Measurements from ENCODE around the gene MIS18BP1. TPM values are rescaled to one million over a fixed set of nuclear protein-coding genes. Genes with fewer than 3 reads are reported as not detected.

Gene MIS18BP1
- total RNA-seq, 4 donors from 2014 or later = 18.0 to 55.1 (median 29.2) TPM

DNA sequence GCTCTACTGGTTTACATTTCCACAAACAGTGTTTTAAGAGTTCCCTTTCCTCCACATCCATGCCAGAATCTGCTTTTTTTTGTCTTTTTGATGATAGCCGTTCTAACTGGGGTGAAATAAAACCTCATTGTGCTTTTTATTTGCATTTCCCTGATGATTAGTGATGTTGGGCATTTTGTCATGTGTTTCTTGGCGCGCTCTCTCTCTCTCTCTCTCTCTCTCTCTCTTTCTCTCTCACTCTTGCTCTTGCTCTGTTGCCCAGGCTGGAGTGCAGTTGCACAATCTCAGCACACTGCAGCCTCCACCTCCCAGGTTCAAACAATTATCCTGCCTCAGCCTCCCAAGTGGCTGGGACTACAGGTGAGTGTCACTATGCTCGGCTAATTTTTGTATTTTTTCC, 9.6 kb upstream of the MIS18BP1 start:
- no peak for DNase-seq (ENCODE audit: low spot score in 2 of 2)
- no peak for TF ChIP-seq POLR2A (IDR thresholded peaks at IDR 0.05)
- TF ChIP-seq EP300 (IDR thresholded peaks at IDR 0.05) = no peak
- TF ChIP-seq, protein P1, sequence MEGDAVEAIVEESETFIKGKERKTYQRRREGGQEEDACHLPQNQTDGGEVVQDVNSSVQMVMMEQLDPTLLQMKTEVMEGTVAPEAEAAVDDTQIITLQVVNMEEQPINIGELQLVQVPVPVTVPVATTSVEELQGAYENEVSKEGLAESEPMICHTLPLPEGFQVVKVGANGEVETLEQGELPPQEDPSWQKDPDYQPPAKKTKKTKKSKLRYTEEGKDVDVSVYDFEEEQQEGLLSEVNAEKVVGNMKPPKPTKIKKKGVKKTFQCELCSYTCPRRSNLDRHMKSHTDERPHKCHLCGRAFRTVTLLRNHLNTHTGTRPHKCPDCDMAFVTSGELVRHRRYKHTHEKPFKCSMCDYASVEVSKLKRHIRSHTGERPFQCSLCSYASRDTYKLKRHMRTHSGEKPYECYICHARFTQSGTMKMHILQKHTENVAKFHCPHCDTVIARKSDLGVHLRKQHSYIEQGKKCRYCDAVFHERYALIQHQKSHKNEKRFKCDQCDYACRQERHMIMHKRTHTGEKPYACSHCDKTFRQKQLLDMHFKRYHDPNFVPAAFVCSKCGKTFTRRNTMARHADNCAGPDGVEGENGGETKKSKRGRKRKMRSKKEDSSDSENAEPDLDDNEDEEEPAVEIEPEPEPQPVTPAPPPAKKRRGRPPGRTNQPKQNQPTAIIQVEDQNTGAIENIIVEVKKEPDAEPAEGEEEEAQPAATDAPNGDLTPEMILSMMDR (IDR thresholded peaks at IDR 0.05) = no peak
- no peak overlapping the region for H3K27ac ChIP-seq
- H3K4me3 ChIP-seq = no peak overlapping the region
- 74 to 80% methylated on average over 4 of the region's 4 CpGs for WGBS, 2 donors
- no peaks in the 10 kb centered on the region for H3K27me3 ChIP-seq
- H3K4me1 ChIP-seq = no peaks in the 10 kb centered on the region
- no peaks in the 10 kb centered on the region for H3K36me3 ChIP-seq
- H3K9me3 ChIP-seq = peaks cover 0 to 21% (median 5%) of the 10 kb centered on the region in 4 donors

DNA sequence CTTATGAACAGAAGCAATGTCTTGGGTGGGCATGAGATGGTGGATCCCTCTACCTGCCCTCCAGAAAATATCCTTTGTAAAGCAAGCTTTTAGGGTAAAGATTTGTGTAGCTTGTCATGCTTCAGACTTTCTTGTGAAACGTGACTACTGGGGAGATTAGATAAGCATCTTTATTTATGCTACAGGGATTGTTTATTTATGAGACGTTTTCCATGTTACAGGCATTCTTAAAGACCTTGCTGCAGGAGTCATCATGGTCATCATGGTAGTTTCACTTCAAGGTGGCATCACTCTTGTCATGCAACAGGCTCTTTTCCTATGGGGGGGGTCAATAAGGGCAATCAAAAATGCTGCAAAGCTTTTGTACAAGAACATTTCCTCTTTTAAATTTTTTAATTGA, 8.2 kb upstream of the MIS18BP1 start:
- Histone ChIP-seq H3K27ac (no peak overlapping the region), H3K27me3 (no peaks in the 10 kb centered on the region), H3K9me3 (peaks cover 0 to 21% (median 5%) of the 10 kb centered on the region in 4 donors), H3K4me1 (no peaks in the 10 kb centered on the region), H3K4me3 (no peak overlapping the region), H3K36me3 (no peaks in the 10 kb centered on the region)
- 63 to 68% methylated on average over 2 of the region's 2 CpGs for WGBS, 2 donors
- DNase-seq (ENCODE audit: low spot score in 2 of 2) = no peak
- TF ChIP-seq, protein P1 (IDR thresholded peaks at IDR 0.05) = no peak
- TF ChIP-seq POLR2A (IDR thresholded peaks at IDR 0.05) (no peak), EP300 (IDR thresholded peaks at IDR 0.05) (no peak)

DNA sequence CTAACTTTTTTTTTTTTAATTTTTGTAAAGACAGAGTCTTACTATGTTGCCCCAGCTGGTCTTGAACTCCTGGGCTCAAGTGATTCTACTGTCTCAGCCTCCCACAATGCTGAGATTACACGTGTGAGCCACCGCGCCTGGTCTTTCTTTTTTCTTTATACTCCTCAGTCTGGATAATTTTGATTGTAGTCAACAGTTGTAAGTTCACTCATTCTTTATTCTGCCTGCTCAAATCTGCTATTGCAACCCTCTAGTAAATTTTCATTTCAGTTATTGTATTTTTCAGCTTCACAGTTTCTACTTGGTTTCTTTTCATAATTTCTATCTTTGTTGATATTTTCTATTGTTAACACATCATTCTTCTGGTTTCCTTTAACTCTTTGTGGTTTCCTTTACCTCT, 5.8 kb upstream of the MIS18BP1 start:
- Histone ChIP-seq H3K4me3 (no peak overlapping the region), H3K27ac (no peak overlapping the region), H3K9me3 (peaks cover 0 to 21% (median 5%) of the 10 kb centered on the region in 4 donors), H3K27me3 (no peaks in the 10 kb centered on the region), H3K36me3 (no peaks in the 10 kb centered on the region), H3K4me1 (peaks cover 0 to 6% (median 0%) of the 10 kb centered on the region in 4 donors)
- WGBS, 2 donors = 97 to 100% methylated on average over 3 of the region's 3 CpGs
- DNase-seq (ENCODE audit: low spot score in 2 of 2) = no peak
- no peak for TF ChIP-seq EP300 (IDR thresholded peaks at IDR 0.05)
- TF ChIP-seq POLR2A (IDR thresholded peaks at IDR 0.05) = no peak
- TF ChIP-seq, protein P1 (IDR thresholded peaks at IDR 0.05) = no peak

GRCh38 chr14:45258073-45258472, 5.1 kb upstream of the MIS18BP1 start:
- Histone ChIP-seq H3K36me3 (no peaks in the 10 kb centered on the region), H3K4me3 (no peak overlapping the region), H3K9me3 (peaks cover 0 to 21% (median 5%) of the 10 kb centered on the region in 4 donors), H3K27me3 (no peaks in the 10 kb centered on the region), H3K4me1 (peaks cover 0 to 6% (median 0%) of the 10 kb centered on the region in 4 donors), H3K27ac (no peak overlapping the region)
- TF ChIP-seq POLR2A (IDR thresholded peaks at IDR 0.05) = no peak
- no peak for DNase-seq (ENCODE audit: low spot score in 2 of 2)
- 76 to 78% methylated on average over 1 of the region's 1 CpG for WGBS, 2 donors

DNA sequence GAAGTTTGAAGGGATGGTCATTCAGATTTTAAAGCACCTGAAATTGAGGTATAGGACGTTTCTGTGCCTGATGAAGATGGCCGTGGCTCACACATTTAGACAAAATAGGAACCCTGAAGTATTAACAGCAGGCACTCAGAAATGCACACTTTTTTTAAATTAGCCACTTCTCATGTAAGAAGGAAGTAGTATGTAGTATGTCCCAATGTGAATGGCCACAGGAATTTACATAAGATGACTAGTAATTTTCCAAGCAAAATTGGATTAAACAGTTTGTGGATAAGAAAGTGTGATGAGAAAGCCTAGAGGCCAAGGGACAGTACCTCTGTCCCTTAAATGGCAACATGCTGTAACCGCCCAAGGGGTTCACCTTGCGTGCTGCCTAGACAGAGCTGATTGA, 1.8 kb upstream of the MIS18BP1 start:
- Histone ChIP-seq H3K4me1 (peaks cover 0 to 26% (median 5%) of the 10 kb centered on the region in 4 donors), H3K36me3 (no peaks in the 10 kb centered on the region), H3K4me3 (no peak overlapping the region), H3K9me3 (peaks cover 0 to 21% (median 5%) of the 10 kb centered on the region in 4 donors), H3K27ac (no peak overlapping the region), H3K27me3 (no peaks in the 10 kb centered on the region)
- WGBS, 2 donors = 87 to 92% methylated on average over 4 of the region's 4 CpGs
- no peak for DNase-seq (ENCODE audit: low spot score in 2 of 2)
- TF ChIP-seq POLR2A (IDR thresholded peaks at IDR 0.05) = no peak
- no peak for TF ChIP-seq EP300 (IDR thresholded peaks at IDR 0.05)
- TF ChIP-seq, protein P1 (IDR thresholded peaks at IDR 0.05) = no peak

All from tibial nerve (tissue), 4 donors.